Measurements from ENCODE around the gene KIAA1217. TPM values are rescaled to one million over a fixed set of nuclear protein-coding genes. Genes with fewer than 3 reads are reported as not detected.

Gene KIAA1217
- total and polyA plus RNA-seq, 9 of the 15 experiments (the other 6 are each of a cell fraction or from before 2014, with no cell fraction given) = 0.04 TPM; not detected in 8

GRCh38 chr10:24485304-24485703, 276.4 kb downstream of the KIAA1217 start (continued):
- TF ChIP-seq PCBP2 (IDR thresholded peaks at IDR 0.05; ENCODE audit: low read depth, low read length, poor library complexity, severe bottlenecking) (no peak), MGA (IDR thresholded peaks at IDR 0.05) (no peak), GTF2F1 (IDR thresholded peaks at IDR 0.05; ENCODE audit: low read depth, low read length) (no peak), ZNF589 (CRISPR knock-in tag; IDR thresholded peaks at IDR 0.05; ENCODE audit: low read depth) (no peak), MYBL2 (IDR thresholded peaks at IDR 0.05; ENCODE audit: low read depth) (no peak), MYBL2 (CRISPR knock-in tag; IDR thresholded peaks at IDR 0.05; ENCODE audit: borderline replicate concordance) (no peak), HNRNPK (IDR thresholded peaks at IDR 0.05; ENCODE audit: low read depth, low read length, poor library complexity, severe bottlenecking) (no peak), TGIF2 (CRISPR knock-in tag; IDR thresholded peaks at IDR 0.05) (no peak)
